SK-N-SH (cell line): ENCODE data around the gene MLLT1.

Source experiments
- EP300 ChIP-seq, 2 experiments: IDR thresholded peaks; 2 replicates each; pipeline versions ENCODE4 v1.4.0 to v1.6.1; 2012; ENCODE audit warnings: borderline replicate concordance in 1 of 2, low read depth in 1 of 2, low read length in 1 of 2
- GABPA ChIP-seq: IDR thresholded peaks from 2 replicates; pipeline ENCODE4 v1.4.0; 2012; ENCODE audit warnings: low read depth, mild to moderate bottlenecking
- SIN3A ChIP-seq: IDR thresholded peaks from 2 replicates; pipeline ENCODE4 v1.6.1; 2012; ENCODE audit warnings: low read depth, mild to moderate bottlenecking, low read length, moderate library complexity, borderline replicate concordance
- TF ChIP-seq, protein P1 (sequence below): IDR thresholded peaks from 2 replicates; pipeline ENCODE4 v1.4.0; 2012; ENCODE audit warnings: low read depth, borderline replicate concordance
- TF ChIP-seq, protein P2 (sequence below): fragments of 200-600 bp; sonication (generic); IDR thresholded peaks from 2 replicates; pipeline ENCODE4 v1.6.1; 2017; ENCODE audit warnings: antibody characterized with exemption, mild to moderate bottlenecking, moderate library complexity

DNA sequence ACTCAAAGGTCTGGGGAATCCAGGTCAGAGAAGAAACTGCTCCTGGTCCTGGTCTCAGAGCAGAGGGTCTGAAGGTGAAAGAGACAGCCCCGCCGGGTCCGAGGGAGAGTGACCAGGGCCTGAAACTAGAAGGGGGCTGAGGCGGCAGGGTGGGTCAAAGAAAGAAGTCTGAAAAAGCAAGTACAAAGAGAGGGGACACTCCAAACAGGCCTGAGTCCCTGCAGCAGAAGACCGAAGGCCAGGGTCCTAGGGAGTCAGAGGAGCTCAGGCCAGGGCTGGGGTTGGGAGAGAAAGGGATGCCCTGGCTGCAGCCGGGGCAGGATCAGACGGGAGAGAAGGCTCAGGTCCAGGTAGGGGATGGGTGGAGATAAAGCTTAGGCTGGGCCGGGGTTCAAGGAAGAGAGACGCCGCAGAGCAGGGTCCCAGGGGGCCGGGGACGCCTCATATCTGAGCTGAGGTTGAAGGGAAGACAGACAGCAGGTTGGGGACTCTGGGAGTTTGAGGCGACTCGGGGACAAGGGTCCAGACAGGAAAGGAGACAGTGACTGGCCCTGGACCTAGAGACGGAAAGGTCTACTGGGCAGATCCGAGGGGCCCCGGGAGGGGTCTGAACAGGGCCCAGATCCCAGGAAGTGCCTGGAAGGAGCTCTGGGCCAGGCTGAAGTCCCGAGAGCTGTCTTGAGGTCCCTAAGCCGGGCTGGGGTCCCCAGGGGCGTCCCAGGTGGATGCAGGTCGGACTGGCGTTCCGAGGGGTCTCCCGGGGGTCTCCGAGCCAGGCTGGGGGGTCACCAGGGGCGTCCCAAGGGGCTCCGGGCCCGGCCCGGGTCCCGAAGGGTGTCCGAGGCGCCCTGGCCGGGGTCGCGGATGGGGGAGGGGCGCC lies 795 bp downstream of the MLLT1 start:
- no peak for TF ChIP-seq EP300 (IDR thresholded peaks at IDR 0.05; ENCODE audit: borderline replicate concordance in 1 of 2, low read depth in 1 of 2, low read length in 1 of 2)
- TF ChIP-seq, protein P1, sequence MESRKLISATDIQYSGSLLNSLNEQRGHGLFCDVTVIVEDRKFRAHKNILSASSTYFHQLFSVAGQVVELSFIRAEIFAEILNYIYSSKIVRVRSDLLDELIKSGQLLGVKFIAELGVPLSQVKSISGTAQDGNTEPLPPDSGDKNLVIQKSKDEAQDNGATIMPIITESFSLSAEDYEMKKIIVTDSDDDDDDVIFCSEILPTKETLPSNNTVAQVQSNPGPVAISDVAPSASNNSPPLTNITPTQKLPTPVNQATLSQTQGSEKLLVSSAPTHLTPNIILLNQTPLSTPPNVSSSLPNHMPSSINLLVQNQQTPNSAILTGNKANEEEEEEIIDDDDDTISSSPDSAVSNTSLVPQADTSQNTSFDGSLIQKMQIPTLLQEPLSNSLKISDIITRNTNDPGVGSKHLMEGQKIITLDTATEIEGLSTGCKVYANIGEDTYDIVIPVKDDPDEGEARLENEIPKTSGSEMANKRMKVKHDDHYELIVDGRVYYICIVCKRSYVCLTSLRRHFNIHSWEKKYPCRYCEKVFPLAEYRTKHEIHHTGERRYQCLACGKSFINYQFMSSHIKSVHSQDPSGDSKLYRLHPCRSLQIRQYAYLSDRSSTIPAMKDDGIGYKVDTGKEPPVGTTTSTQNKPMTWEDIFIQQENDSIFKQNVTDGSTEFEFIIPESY = no peak
- TF ChIP-seq SIN3A = no peak
- TF ChIP-seq, protein P2, sequence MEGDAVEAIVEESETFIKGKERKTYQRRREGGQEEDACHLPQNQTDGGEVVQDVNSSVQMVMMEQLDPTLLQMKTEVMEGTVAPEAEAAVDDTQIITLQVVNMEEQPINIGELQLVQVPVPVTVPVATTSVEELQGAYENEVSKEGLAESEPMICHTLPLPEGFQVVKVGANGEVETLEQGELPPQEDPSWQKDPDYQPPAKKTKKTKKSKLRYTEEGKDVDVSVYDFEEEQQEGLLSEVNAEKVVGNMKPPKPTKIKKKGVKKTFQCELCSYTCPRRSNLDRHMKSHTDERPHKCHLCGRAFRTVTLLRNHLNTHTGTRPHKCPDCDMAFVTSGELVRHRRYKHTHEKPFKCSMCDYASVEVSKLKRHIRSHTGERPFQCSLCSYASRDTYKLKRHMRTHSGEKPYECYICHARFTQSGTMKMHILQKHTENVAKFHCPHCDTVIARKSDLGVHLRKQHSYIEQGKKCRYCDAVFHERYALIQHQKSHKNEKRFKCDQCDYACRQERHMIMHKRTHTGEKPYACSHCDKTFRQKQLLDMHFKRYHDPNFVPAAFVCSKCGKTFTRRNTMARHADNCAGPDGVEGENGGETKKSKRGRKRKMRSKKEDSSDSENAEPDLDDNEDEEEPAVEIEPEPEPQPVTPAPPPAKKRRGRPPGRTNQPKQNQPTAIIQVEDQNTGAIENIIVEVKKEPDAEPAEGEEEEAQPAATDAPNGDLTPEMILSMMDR = no peak
- no peak for TF ChIP-seq GABPA
